GM18861 (cell line): Measurements from ENCODE around the gene TAX1BP1.

Source experiments
- ATAC-seq: cut with Tn5 transposase; IDR thresholded peaks from one replicate; pipeline ENCODE4 v1.9.1; 2021; ENCODE audit not compliant: unreplicated experiment

TAX1BP1 gene

DNA sequence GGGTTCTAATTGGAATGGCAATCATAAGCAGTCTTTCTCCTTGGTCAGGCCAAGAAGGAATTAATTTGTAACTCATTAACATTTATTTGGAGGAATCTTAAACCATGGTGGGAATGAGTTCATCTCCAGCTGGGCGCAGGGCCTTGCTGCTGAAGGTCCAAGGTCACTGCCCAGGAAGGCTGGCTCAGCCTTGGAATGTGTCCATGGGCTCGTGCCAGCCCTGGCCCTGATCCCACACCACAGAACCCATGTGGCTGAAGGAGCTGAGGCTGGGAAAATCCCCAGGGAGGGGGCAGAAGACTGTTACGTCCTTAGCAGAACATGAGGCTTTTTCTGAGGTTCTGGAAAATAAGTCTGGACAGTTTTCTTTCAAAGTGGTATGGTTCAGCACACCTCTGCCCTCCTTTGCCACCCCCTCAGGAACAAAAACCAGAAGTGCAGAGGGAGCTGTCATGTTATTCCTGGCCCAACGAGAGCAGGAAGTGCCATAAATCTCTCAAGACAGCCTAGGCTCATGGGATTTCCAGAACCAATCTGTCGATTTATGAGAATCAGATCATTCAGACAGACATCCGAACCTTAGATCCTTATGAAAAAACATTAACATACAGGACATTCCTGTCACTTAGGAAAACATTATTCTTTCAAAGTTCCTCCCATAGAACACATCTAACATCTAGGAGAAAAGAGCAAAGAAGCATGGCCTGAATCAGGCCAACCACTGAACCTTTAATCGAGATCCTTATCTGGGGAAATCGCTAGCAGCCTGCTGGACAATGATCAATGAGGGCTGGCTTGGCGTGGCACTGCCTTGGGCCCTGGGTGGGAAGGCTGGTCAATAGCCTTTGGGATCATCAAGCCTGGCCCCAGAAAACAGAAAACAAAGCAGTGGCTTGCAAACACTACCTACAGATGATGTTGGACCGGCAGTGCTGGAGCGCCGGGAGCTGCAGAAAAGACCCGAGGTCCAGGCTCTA is 134.3 kb downstream of the TAX1BP1 start:
- ATAC-seq: no peak

DNA sequence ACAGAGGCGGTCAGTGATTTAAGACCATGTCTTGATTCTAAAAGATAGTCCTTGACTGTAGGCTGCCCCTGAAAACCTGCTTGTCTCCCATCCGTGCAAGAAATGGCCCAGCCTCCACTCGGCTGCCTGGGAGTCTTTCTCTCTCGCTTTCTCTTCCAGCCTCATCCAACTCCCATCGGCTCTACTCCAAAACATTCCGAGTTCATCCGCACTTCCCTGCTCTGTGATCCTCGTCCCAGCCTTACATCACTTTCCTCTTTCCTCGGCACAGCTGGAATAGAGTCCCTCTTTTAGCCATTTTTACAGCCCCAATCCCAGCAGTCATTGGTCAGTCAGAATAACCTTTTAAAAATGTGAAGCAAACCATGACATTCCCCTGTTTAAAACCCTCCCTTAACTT is 135.1 kb downstream of the TAX1BP1 start:
- ATAC-seq: no peak

DNA sequence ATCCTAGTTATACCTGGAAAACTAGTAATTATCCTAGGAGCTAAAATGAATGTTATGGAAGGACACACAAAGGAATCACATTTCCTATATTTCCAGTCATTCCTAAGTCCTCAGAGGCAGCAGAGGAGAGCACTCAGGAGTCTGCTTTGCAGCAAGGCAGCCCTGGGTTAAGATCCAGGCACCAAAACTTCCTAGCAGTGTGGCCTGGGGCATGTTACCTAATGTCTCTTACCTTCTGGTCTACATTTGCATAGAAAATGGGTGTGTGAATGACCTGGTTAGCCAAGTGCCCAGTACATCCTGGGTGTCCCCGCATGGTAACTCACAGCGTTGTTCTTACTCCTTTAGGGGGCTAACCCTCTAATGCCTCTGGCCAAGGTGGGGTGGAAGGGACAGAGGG is 135.9 kb downstream of the TAX1BP1 start:
- ATAC-seq: no peak

DNA sequence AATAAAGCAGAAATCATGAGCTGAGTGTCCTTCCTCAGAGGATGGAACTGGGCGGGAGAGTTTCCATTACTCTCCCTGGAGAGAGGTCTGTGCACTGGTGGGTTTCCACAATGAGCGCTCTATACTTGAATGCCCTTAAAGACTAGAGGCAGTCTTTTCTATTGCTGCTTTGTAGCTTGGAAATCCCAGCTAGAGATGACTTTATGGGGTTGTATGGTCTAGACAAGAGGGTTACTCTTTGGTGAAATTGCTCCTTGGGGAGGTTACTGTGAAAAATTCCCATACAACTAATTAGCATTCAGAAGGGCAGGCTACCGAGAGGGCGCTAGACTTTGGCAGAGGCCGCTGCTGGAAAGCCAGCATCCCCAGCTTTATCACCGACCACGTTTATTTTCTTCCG is 136.8 kb downstream of the TAX1BP1 start:
- no peak for ATAC-seq
